ENCODE measurements around the gene MARVELD2. TPM values are rescaled to one million over a fixed set of nuclear protein-coding genes. Genes with fewer than 3 reads are reported as not detected.
A peak's percentile ranks its signal among the peaks of the same experiment; 100 is the strongest.
"Not testable (repeated sequence)": the region's sequence is repeated elsewhere in the genome, so short reads cannot be mapped to it uniquely, and the experiment has no call there.

The MARVELD2 gene
- total RNA-seq, 4 donors from 2014 or later: 14.7 to 48.7 (median 30.7) TPM

DNA sequence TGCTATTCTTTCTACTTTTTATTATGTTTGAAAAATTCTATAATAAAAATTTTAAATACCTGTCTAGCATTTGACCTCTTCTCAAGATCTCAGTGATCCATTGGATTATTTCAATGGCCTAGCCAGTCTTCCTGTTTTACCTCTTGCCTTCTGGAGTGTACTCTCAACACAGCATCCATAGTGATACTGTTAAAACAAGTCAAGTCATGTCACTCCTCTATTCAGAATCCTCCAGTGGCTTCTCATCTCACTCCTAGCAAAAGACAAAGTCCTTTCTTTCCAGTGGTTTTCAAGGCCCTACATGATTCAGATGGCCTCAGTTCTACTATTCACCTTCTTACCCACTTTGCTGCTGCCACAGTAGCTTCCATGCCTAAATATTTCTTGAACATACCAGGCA lies 1.8 kb downstream of the MARVELD2 start:
- no peak for DNase-seq
- no peaks in the 10 kb centered on the region for H3K9me3 ChIP-seq
- no peaks in the 10 kb centered on the region for H3K36me3 ChIP-seq
- TF ChIP-seq CTCF (IDR thresholded peaks at IDR 0.05) (no peak), POLR2A (IDR thresholded peaks at IDR 0.05) (no peak), POLR2AphosphoS5 (IDR thresholded peaks at IDR 0.05) (no peak), EP300 (IDR thresholded peaks at IDR 0.05; ENCODE audit: low read depth) (no peak)
- peaks cover 0 to 2% (median 0%) of the 10 kb centered on the region in 4 donors for H3K4me1 ChIP-seq
- peak overlapping the region in 1 of 4 donors; percentile 59 for H3K4me3 ChIP-seq
- intact Hi-C loops (cut with DNase I; ENCODE audit: low total_unique reads) (no loop called here), in situ Hi-C loops (cut with MboI; ENCODE audit: low pct_ligation_motif_present in 1 of 4, low pct_unique_long_range_greater_than_20kb in 1 of 4, low sequenced_read_pairs in 3 of 4) (no loop called here)
- H3K27me3 ChIP-seq: no peaks in the 10 kb centered on the region
- peak overlapping the region in 1 of 4 donors; percentile 86 for H3K27ac ChIP-seq

DNA sequence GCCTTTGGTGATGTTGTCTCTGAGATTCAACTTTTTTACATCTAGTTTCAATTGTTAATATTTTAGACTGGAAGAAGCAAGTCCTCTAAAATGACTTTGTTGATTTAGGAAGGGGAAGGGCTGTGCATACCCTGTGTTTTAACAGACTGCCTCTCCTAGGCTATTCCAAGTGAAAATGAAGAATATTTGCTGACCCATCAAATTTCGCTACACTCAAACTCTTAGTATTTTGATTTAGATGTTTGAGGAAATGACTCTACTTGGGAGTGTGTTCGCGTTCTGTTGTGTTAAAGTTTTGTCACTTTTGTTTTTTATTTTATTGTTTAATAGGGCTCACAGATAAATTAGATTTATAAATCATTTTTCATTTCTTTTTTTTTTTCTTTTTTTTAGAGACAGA lies 3.6 kb downstream of the MARVELD2 start:
- intact Hi-C loops (cut with DNase I; ENCODE audit: low total_unique reads) (no loop called here), in situ Hi-C loops (cut with MboI; ENCODE audit: low pct_ligation_motif_present in 1 of 4, low pct_unique_long_range_greater_than_20kb in 1 of 4, low sequenced_read_pairs in 3 of 4) (no loop called here)
- H3K4me1 ChIP-seq: peaks cover 0 to 2% (median 0%) of the 10 kb centered on the region in 4 donors
- no peaks in the 10 kb centered on the region for H3K36me3 ChIP-seq
- 94 to 96% methylated on average over 3 of the region's 3 CpGs for WGBS, 2 donors (ENCODE audit: low coverage in 1 of 2)
- H3K9me3 ChIP-seq: no peaks in the 10 kb centered on the region
- no peak for TF ChIP-seq CTCF (IDR thresholded peaks at IDR 0.05)
- no peak for TF ChIP-seq POLR2AphosphoS5 (IDR thresholded peaks at IDR 0.05)
- no peak for TF ChIP-seq POLR2A (IDR thresholded peaks at IDR 0.05)
- no peak for TF ChIP-seq EP300 (IDR thresholded peaks at IDR 0.05; ENCODE audit: low read depth)
- H3K4me3 ChIP-seq: no peak overlapping the region
- DNase-seq: no peak
- no peak overlapping the region for H3K27ac ChIP-seq
- no peaks in the 10 kb centered on the region for H3K27me3 ChIP-seq

GRCh38 chr5:69431424-69432303 lies 16.7 kb downstream of the MARVELD2 start:
- 76 to 84% methylated on average over 7 to 11 of the region's 11 CpGs for WGBS, 2 donors (ENCODE audit: low coverage in 1 of 2)
- peaks cover 0 to 8% (median 0%) of the 10 kb centered on the region in 4 donors for H3K36me3 ChIP-seq
- no peak overlapping the region for H3K27ac ChIP-seq
- H3K4me1 ChIP-seq: no peaks in the 10 kb centered on the region
- in situ Hi-C loops (cut with MboI; ENCODE audit: low pct_ligation_motif_present in 1 of 4, low pct_unique_long_range_greater_than_20kb in 1 of 4, low sequenced_read_pairs in 3 of 4): no loop called here
- H3K27me3 ChIP-seq: no peaks in the 10 kb centered on the region
- intact Hi-C loops (cut with DNase I; ENCODE audit: low total_unique reads): no loop called here
- TF ChIP-seq CTCF (IDR thresholded peaks at IDR 0.05) (no peak), EP300 (IDR thresholded peaks at IDR 0.05; ENCODE audit: low read depth) (no peak), POLR2AphosphoS5 (IDR thresholded peaks at IDR 0.05) (no peak), POLR2A (IDR thresholded peaks at IDR 0.05) (no peak)
- H3K4me3 ChIP-seq: no peak overlapping the region
- DNase-seq: no peak
- no peaks in the 10 kb centered on the region for H3K9me3 ChIP-seq

DNA sequence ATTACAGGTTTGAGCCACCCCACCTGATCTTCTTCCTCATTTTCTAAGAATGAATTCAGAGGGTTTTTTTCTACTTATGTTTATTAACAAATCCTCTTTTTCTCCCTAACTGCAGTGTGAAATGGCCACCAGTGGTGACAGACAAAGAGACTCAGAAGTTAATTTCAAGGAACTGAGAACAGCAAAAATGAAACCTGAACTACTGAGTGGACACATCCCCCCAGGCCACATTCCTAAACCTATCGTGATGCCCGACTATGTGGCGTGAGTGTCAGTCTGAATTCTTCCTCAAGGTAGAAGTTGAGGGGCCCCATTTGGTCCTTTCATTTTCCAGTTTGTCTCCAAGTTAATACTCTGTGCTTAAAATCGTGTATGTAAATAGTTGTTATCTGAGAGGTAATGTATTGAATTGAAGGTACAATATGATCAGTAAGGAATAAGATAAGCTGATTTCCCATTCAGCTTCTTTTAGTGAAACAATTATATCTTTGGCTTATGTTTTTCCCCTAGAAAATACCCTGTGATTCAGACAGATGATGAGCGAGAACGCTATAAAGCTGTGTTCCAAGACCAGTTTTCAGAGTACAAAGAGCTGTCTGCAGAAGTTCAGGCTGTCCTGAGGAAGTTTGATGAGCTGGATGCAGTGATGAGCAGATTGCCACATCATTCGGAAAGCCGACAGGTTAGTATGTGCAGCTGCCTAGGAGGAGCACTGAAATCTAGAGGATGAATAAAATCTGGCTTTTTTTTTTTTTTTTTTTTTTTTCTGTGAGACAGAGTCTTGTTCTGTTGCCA lies 17.7 kb downstream of the MARVELD2 start:
- no peak overlapping the region for H3K4me3 ChIP-seq
- H3K27ac ChIP-seq: no peak overlapping the region
- in situ Hi-C loops (cut with MboI; ENCODE audit: low pct_ligation_motif_present in 1 of 4, low pct_unique_long_range_greater_than_20kb in 1 of 4, low sequenced_read_pairs in 3 of 4): no loop called here
- H3K4me1 ChIP-seq: no peaks in the 10 kb centered on the region
- TF ChIP-seq POLR2AphosphoS5 (IDR thresholded peaks at IDR 0.05) (no peak), EP300 (IDR thresholded peaks at IDR 0.05; ENCODE audit: low read depth) (no peak), POLR2A (IDR thresholded peaks at IDR 0.05) (no peak), CTCF (IDR thresholded peaks at IDR 0.05) (no peak)
- H3K27me3 ChIP-seq: no peaks in the 10 kb centered on the region
- intact Hi-C loops (cut with DNase I; ENCODE audit: low total_unique reads): no loop called here
- no peaks in the 10 kb centered on the region for H3K9me3 ChIP-seq
- no peak for DNase-seq
- 70 to 91% methylated on average over 8 of the region's 8 CpGs for WGBS, 2 donors (ENCODE audit: low coverage in 1 of 2)
- H3K36me3 ChIP-seq: peaks cover 0 to 8% (median 0%) of the 10 kb centered on the region in 4 donors

- in situ Hi-C loops (cut with MboI; ENCODE audit: low pct_ligation_motif_present in 1 of 4, low pct_unique_long_range_greater_than_20kb in 1 of 4, low sequenced_read_pairs in 3 of 4); DNase-seq: not testable (repeated sequence)
Observed at GRCh38 chr5:69435276-69435884, 20.5 kb downstream of the MARVELD2 start.

More at GRCh38 chr5:69435276-69435884, 20.5 kb downstream of the MARVELD2 start:
- H3K4me3 ChIP-seq; H3K9me3 ChIP-seq; H3K27me3 ChIP-seq; H3K4me1 ChIP-seq; H3K27ac ChIP-seq; intact Hi-C loops (cut with DNase I; ENCODE audit: low total_unique reads); H3K36me3 ChIP-seq: not testable (repeated sequence)
- WGBS, 2 donors (ENCODE audit: low coverage in 1 of 2): 86 to 95% methylated on average over 2 to 5 of the region's 5 CpGs
